NOMO-1 (cell line): ENCODE data around the gene MEGF9.
"Not testable (repeated sequence)": the region's sequence is repeated elsewhere in the genome, so short reads cannot be mapped to it uniquely, and the experiment has no call there.

Source experiments
- DNase-seq, 2 experiments: peaks; one replicate each; lab custom pipeline; 2025; ENCODE audit not compliant: unreplicated experiment in 2 of 2; lab: John Stamatoyannopoulos, UW

MEGF9 gene

GRCh38 chr9:120580051-120580896, 134.0 kb downstream of the MEGF9 start, which contains the start of gene CDK5RAP2:
Gene CDK5RAP2 (minus strand): TSS chr9:120580167. CDS start chr9:120579978, 189 bp downstream.
- DNase-seq = peak; percentile 99

GRCh38 chr9:120579139-120580050, 134.9 kb downstream of the MEGF9 start:
- DNase-seq = no peak

- no peak for DNase-seq
Measured at GRCh38 chr9:120574473-120574872, 139.8 kb downstream of the MEGF9 start.

- DNase-seq = no peak
Measured at GRCh38 chr9:120572472-120572871, 141.8 kb downstream of the MEGF9 start.

- DNase-seq = no peak
Measured at GRCh38 chr9:120571443-120572257, 142.6 kb downstream of the MEGF9 start.

- no peak for DNase-seq
Measured at GRCh38 chr9:120570296-120570695, 144.0 kb downstream of the MEGF9 start.

- DNase-seq = no peak
Measured at GRCh38 chr9:120569556-120569955, 144.7 kb downstream of the MEGF9 start.

GRCh38 chr9:120568816-120569215, 145.5 kb downstream of the MEGF9 start:
- DNase-seq = no peak

GRCh38 chr9:120567874-120568273, 146.4 kb downstream of the MEGF9 start:
- DNase-seq = no peak

- DNase-seq = no peak
Measured at GRCh38 chr9:120567081-120567480, 147.2 kb downstream of the MEGF9 start.

GRCh38 chr9:120564589-120564988, 149.7 kb downstream of the MEGF9 start:
- DNase-seq = no peak

GRCh38 chr9:120562861-120563443, 151.3 kb downstream of the MEGF9 start:
- DNase-seq = no peak

- no peak for DNase-seq
Measured at GRCh38 chr9:120561709-120562108, 152.6 kb downstream of the MEGF9 start.

- DNase-seq = no peak
Measured at GRCh38 chr9:120559546-120559945, 154.7 kb downstream of the MEGF9 start.

- no peak for DNase-seq
Measured at GRCh38 chr9:120558454-120558853, 155.8 kb downstream of the MEGF9 start.

GRCh38 chr9:120557205-120557604, 157.1 kb downstream of the MEGF9 start:
- DNase-seq = no peak

GRCh38 chr9:120556775-120557174, 157.5 kb downstream of the MEGF9 start:
- no peak for DNase-seq

- peak; percentile 91 for DNase-seq
Measured at GRCh38 chr9:120555839-120556238, 158.4 kb downstream of the MEGF9 start.

- DNase-seq = not testable (repeated sequence)
Measured at GRCh38 chr9:120552210-120552704, 162.0 kb downstream of the MEGF9 start.
